Fibroblast of lung (primary cell): ENCODE data around the gene ARMC9. TPM values are rescaled to one million over a fixed set of nuclear protein-coding genes. Genes with fewer than 3 reads are reported as not detected.
A peak's percentile ranks its signal among the peaks of the same experiment; 100 is the strongest.

Source experiments
- DNase-seq, 2 donors: peaks; one replicate each; pipeline versions ENCODE4 v3.0.0 to v3.0.0-alpha.2; 2010; ENCODE audit warnings: low read depth in 2 of 2
- H2AFZ ChIP-seq: 2 replicates; pipeline ENCODE4 v1.5.1; 2012; ENCODE audit warnings: low read length, control low read depth, inconsistent platforms
- H3K27ac ChIP-seq: 2 replicates; pipeline ENCODE4 v1.5.1; 2011; ENCODE audit warnings: low read length, control low read depth; ENCODE audit not compliant: insufficient read depth
- H3K27me3 ChIP-seq: 2 replicates; pipeline ENCODE4 v1.5.1; 2011; ENCODE audit warnings: mild to moderate bottlenecking, low read length; ENCODE audit not compliant: control insufficient read depth, insufficient read depth
- H3K36me3 ChIP-seq: 2 replicates; pipeline ENCODE4 v1.5.1; 2011; ENCODE audit warnings: low read length; ENCODE audit not compliant: control insufficient read depth, insufficient read depth
- H3K4me1 ChIP-seq: 2 replicates; pipeline ENCODE4 v1.5.1; 2011; ENCODE audit warnings: low read length; ENCODE audit not compliant: control insufficient read depth, insufficient read depth; ENCODE audit errors: extremely low read depth
- H3K4me2 ChIP-seq: 2 replicates; pipeline ENCODE4 v1.5.1; 2011; ENCODE audit warnings: low read length, control low read depth; ENCODE audit not compliant: insufficient read depth; ENCODE audit errors: extremely low read depth
- H3K4me3 ChIP-seq, 4 experiments: fragments of 200-600 bp in 1 of 4; sonication (generic) in 1 of 4; replicated peaks in 1 of 4; 2 replicates each; pipeline ENCODE4 v1.5.1; 2011 to 2016; ENCODE audit warnings: low read length in 4 of 4, low read depth in 3 of 4, mild to moderate bottlenecking in 3 of 4, control low read depth in 2 of 4, inconsistent platforms in 1 of 4, mixed read lengths in 1 of 4; ENCODE audit not compliant: insufficient read depth in 1 of 4; ENCODE audit errors: control extremely low read depth in 1 of 4
- H3K79me2 ChIP-seq: 2 replicates; pipeline ENCODE4 v1.5.1; 2012; ENCODE audit warnings: mild to moderate bottlenecking, low read length, inconsistent platforms; ENCODE audit not compliant: control insufficient read depth, insufficient read depth
- H3K9ac ChIP-seq: 2 replicates; pipeline ENCODE4 v1.5.1; 2011; ENCODE audit warnings: mild to moderate bottlenecking, low read length, control low read depth; ENCODE audit not compliant: insufficient read depth
- H3K9me3 ChIP-seq: 2 replicates; pipeline ENCODE4 v1.5.1; 2012; ENCODE audit warnings: low read depth, low read length; ENCODE audit not compliant: control insufficient read depth, insufficient read depth
- H4K20me1 ChIP-seq: 2 replicates; pipeline ENCODE4 v1.5.1; 2011; ENCODE audit warnings: low read length; ENCODE audit not compliant: control insufficient read depth, insufficient read depth; ENCODE audit errors: extremely low read depth
- EZH2 ChIP-seq: IDR thresholded peaks from 2 replicates; pipeline ENCODE4 v1.5.1; 2012; ENCODE audit warnings: low read length, control low read depth, mild to moderate bottlenecking; ENCODE audit errors: missing control alignments
- polyA plus RNA-seq, 2 donors: library from polyadenylated mRNA; depleted of rRNA in 1 of 2; stranded (reverse) in 1 of 2; unstranded in 1 of 2; fragments of >200 nt; gene quantifications; 2 replicates each; pipeline ENCODE4 v1.2.1, GENCODE V29; 2011 to 2012; ENCODE audit warnings: missing spikeins in 1 of 2
- total RNA-seq: library from RNA; depleted of rRNA; stranded (reverse); fragments of >200 nt; gene quantifications from 2 replicates; pipeline ENCODE4 v1.2.1, GENCODE V29; 2014
- TF ChIP-seq, protein P1 (sequence below), 2 donors: IDR thresholded peaks in 1 of 2; conservative IDR thresholded peaks in 1 of 2; 1 replicate in 1 of 2; 2 replicates in 1 of 2; pipeline ENCODE4 v1.5.1; 2011 to 2012; ENCODE audit warnings: low read length in 2 of 2, control low read depth in 1 of 2, inconsistent platforms in 1 of 2, low read depth in 1 of 2, mild to moderate bottlenecking in 1 of 2

Gene ARMC9
- total and polyA plus RNA-seq, 2 donors (not counting 1 experiment from before 2014, with no cell fraction given), result 68.4 to 153 TPM

DNA sequence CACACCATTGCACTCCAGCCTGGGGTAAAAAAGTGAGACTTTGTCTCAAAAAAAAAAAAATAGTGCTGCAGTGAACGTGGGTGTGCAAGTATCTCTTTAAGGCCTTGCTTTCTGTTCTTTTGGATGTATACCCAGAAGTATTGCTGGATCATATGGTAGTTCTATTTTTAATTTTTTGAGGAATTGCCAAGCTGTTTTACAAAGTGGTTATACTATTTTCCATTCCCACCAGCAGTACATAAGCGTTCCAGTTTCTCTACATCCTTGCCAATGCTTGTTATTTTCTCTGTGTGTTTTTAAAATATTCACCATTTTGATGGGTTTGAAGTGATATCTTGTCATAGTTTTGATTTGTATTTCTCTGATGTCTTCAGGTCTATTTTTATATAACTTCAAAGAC is 13.1 kb downstream of the ARMC9 start:
- Histone ChIP-seq H3K36me3 (peaks cover 24% of the 10 kb centered on the region), H3K9me3 (no peaks in the 10 kb centered on the region), H3K9ac (no peak overlapping the region), H4K20me1 (no peaks in the 10 kb centered on the region), H3K79me2 (no peaks in the 10 kb centered on the region), H3K4me1 (no peaks in the 10 kb centered on the region), H3K4me3 (no peak overlapping the region), H2AFZ (no peak overlapping the region), H3K27ac (no peak overlapping the region), H3K27me3 (no peaks in the 10 kb centered on the region), H3K4me2 (no peak overlapping the region)
- DNase-seq, result peak in 1 of 2 donors; percentile 64
- TF ChIP-seq, protein P1, sequence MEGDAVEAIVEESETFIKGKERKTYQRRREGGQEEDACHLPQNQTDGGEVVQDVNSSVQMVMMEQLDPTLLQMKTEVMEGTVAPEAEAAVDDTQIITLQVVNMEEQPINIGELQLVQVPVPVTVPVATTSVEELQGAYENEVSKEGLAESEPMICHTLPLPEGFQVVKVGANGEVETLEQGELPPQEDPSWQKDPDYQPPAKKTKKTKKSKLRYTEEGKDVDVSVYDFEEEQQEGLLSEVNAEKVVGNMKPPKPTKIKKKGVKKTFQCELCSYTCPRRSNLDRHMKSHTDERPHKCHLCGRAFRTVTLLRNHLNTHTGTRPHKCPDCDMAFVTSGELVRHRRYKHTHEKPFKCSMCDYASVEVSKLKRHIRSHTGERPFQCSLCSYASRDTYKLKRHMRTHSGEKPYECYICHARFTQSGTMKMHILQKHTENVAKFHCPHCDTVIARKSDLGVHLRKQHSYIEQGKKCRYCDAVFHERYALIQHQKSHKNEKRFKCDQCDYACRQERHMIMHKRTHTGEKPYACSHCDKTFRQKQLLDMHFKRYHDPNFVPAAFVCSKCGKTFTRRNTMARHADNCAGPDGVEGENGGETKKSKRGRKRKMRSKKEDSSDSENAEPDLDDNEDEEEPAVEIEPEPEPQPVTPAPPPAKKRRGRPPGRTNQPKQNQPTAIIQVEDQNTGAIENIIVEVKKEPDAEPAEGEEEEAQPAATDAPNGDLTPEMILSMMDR (conservative IDR thresholded peaks at IDR 0.05 in 1 of 2, IDR thresholded peaks at IDR 0.05 in 1 of 2; ENCODE audit: low read depth in 1 of 2, low read length in 2 of 2), result no peak
- TF ChIP-seq EZH2, result no peak

DNA sequence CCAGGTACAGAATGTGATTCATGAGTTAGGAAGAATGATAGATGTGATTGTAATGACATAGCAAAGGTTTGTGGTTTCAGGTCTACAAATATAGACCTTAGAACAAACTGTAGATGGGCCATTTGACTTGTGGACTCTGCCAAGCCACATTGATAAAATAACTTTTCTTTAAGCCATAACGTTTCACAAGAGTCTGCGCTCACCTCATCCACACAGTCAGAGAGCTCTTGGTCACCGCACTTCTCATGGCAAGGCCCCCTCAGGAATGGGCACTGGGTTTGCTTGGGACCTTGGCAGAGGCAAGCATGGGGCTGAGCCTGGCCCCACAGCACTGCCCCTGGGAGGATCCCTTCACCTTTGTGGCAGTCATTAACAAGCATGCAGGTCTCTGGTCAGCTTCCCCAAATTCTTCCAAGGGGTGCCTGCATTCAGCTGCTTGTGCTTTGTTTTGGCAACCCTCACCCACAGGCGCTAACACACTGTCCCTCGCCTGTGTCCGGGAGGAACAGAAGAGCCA is 14.0 kb downstream of the ARMC9 start:
- H3K9ac ChIP-seq, result no peak overlapping the region
- no peak overlapping the region for H3K4me2 ChIP-seq
- H3K9me3 ChIP-seq, result no peaks in the 10 kb centered on the region
- H3K4me3 ChIP-seq, result no peak overlapping the region
- no peaks in the 10 kb centered on the region for H4K20me1 ChIP-seq
- H3K79me2 ChIP-seq, result no peaks in the 10 kb centered on the region
- peaks cover 23% of the 10 kb centered on the region for H3K36me3 ChIP-seq
- no peaks in the 10 kb centered on the region for H3K4me1 ChIP-seq
- H3K27me3 ChIP-seq, result no peaks in the 10 kb centered on the region
- no peak overlapping the region for H3K27ac ChIP-seq
- peak in 1 of 2 donors; percentile 93 for DNase-seq
- TF ChIP-seq EZH2, result no peak
- TF ChIP-seq, protein P1 (conservative IDR thresholded peaks at IDR 0.05 in 1 of 2, IDR thresholded peaks at IDR 0.05 in 1 of 2; ENCODE audit: low read depth in 1 of 2, low read length in 2 of 2), result no peak
- H2AFZ ChIP-seq, result no peak overlapping the region

DNA sequence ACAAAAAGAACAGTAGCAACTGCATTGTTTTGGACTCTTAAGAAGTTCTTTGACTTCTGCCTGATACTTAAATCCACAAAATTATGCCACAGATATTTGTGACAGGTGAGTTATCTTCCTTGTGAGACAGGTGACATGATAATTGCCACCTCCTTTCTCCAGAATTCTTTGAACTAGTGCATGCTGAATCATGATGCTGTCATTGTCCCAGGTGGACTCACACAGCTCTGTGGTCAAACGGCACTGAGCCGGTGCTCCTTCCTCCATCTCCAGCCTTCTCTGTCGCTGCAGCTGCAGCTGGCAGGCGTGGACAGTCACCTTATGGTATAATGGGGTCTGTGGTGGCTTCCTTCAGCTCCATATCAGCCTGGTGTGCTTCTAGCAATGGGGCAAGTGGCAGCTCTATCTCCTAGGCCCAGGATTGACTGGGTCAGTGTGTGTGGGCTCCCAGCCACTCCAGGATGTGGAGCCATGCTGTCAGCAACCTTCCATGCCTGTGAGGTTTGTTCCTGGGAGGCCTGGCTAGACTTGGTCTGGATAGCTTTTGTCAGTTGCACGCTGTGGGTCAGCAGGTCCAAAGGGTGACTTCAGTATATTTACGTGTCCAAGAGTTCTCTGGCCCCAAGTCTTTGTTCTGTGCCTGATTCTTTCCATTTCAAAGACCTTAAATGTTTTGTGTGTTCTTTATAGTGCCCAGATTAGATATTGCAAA is 15.7 kb downstream of the ARMC9 start:
- DNase-seq, result no peak
- H3K27me3 ChIP-seq, result no peaks in the 10 kb centered on the region
- H3K4me3 ChIP-seq, result no peak overlapping the region
- no peak for TF ChIP-seq EZH2
- TF ChIP-seq, protein P1 (conservative IDR thresholded peaks at IDR 0.05 in 1 of 2, IDR thresholded peaks at IDR 0.05 in 1 of 2; ENCODE audit: low read depth in 1 of 2, low read length in 2 of 2), result no peak
- H3K4me2 ChIP-seq, result no peak overlapping the region
- H4K20me1 ChIP-seq, result no peaks in the 10 kb centered on the region
- H3K4me1 ChIP-seq, result no peaks in the 10 kb centered on the region
- H2AFZ ChIP-seq, result no peak overlapping the region
- H3K79me2 ChIP-seq, result no peaks in the 10 kb centered on the region
- no peak overlapping the region for H3K9ac ChIP-seq
- H3K9me3 ChIP-seq, result no peaks in the 10 kb centered on the region
- no peak overlapping the region for H3K27ac ChIP-seq
- H3K36me3 ChIP-seq, result peaks cover 17% of the 10 kb centered on the region
